ENCODE results near the gene DHDH. TPM values are rescaled to one million over a fixed set of nuclear protein-coding genes. Genes with fewer than 3 reads are reported as not detected.
"Not testable (repeated sequence)": the region's sequence is repeated elsewhere in the genome, so short reads cannot be mapped to it uniquely, and the experiment has no call there.

DHDH gene
- total and polyA plus RNA-seq, 5 experiments from 2014 or later: 0.67 to 2.4 (median 2.0) TPM

DNA sequence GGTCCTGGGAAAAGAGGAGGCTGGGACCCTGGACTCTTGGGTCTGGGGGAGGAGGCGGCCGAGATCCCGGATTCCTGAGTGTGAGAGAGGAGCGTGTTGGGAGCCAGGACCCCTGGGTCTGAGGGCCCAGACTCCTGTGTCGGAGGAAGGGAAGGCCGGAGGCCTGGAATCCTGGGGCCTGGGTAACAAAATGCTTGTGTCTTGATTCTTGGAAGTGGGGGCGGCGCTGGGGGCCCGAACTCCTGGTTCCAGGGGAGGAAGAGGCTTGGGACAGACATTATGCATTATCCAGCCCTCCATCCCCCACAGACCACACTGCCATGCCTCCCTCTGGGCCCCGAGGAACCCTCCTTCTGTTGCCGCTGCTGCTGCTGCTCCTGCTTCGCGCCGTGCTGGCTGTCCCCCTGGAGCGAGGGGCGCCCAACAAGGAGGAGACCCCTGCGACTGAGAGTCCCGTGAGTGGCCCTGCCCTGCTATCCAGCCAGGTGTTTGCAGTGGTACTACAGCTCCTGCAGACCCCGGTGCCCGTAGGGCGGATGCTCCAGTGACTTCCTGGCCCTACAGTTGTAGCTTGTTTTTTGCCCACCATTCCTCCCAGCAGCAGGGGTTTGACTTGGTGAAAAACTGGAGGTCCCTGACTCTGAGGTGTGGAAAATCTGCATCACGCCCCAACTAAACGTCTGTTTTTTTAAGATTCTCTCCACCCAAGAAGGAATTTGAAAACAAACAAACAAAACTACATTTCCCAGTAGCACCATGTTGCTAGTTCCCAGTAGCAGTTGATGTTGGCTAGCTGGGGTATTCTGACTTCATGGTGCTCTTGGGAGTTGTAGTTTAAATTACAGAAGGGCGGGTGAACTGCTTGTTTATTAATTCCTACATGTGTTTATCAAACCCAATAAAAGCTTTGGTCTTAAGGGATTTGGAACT lies 32.8 kb upstream of the DHDH start:
- ATAC-seq (peak; percentile 10 to 29), DNase-seq (peak in 3 of 10 donors; percentile 34 to 51 (median 43))
- Mint-ChIP-seq H3K27ac (peak overlapping the region; percentile 89 to 98 (median 96)), H3K27me3 (no peaks in the 10 kb centered on the region), H3K4me1 (peaks cover 12 to 45% (median 40%) of the 10 kb centered on the region in 4 donors), H3K9me3 (no peaks in the 10 kb centered on the region), H3K36me3 (peaks cover 0 to 23% (median 6%) of the 10 kb centered on the region in 3 donors), H3K4me3 (peak overlapping the region; percentile 92 to 99 (median 97))
- POLR2A ChIA-PET: interaction anchor here (0.6 to 3.4 kb wide), 17 partner anchors 14 to 1485 kb away, joined by 3 to 28 read pairs (median 4); partner anchors contain the start of genes BAX, DHDH, FTL and GYS1

GRCh38 chr19:48902291-48902690 lies 31.2 kb upstream of the DHDH start:
- not testable (repeated sequence) for DNase-seq, H3K27me3 Mint-ChIP-seq, H3K9me3 Mint-ChIP-seq, ATAC-seq
- Mint-ChIP-seq H3K4me3 (peak overlapping the region in 5 of 10 donors; percentile 3 to 56 (median 18)), H3K36me3 (peaks cover 0 to 35% (median 11%) of the 10 kb centered on the region in 3 donors), H3K4me1 (peaks cover 12 to 36% (median 31%) of the 10 kb centered on the region in 4 donors), H3K27ac (peak overlapping the region in 3 of 10 donors; percentile 36 to 70 (median 58))
- POLR2A ChIA-PET: interaction anchor here (0.6 to 3.4 kb wide), 2 partner anchors 14 to 63 kb away, joined by 3 to 28 read pairs; partner anchors contain the start of gene FTL

DNA sequence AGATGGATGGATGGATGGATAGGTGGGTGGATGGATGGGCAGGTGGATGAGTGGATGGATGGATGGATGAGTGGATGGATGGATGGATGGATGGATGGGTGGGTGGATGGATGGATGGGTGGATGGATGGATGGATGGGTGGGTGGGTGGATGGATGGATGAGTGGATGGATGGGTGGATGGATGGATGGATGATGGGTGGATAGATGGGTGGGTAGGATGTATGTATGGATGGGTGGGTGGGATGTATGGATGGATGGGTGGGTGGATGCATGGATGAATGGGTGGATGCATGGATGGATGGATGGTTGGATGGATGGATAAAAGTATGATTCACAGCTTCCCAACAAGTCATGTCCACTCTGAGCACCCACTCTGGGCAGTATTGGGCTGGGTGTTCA lies 29.7 kb upstream of the DHDH start:
- H3K4me1 Mint-ChIP-seq: peaks cover 12 to 38% (median 31%) of the 10 kb centered on the region in 4 donors
- not testable (repeated sequence) for H3K4me3 Mint-ChIP-seq, H3K27ac Mint-ChIP-seq, H3K27me3 Mint-ChIP-seq, H3K9me3 Mint-ChIP-seq, DNase-seq, ATAC-seq
- peaks cover 0 to 50% (median 14%) of the 10 kb centered on the region in 3 donors for H3K36me3 Mint-ChIP-seq
- POLR2A ChIA-PET: interaction anchor here (0.7 to 1.4 kb wide), 2 partner anchors 16 to 97 kb away, joined by 3 read pairs; no protein-coding TSS in a partner anchor

DNA sequence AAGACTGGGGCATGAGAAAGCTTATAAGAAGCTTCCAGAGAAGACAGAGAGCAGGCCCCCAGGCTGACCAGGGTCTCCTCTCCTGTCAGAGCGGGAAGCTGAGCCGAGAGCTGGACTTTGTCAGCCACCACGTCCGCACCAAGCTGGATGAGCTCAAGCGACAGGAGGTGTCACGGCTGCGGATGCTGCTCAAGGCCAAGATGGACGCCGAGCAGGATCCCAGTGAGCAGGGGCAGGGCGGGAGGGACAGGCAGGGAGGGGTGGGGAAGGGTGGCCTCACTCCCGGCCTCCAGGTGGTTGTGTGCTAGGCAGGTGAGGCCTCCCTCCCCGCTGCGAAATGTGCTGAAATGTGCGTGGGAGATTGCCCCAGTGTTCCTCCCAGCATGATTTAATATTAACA lies 27.8 kb upstream of the DHDH start:
- no peak for DNase-seq
- H3K36me3 Mint-ChIP-seq: peaks cover 0 to 64% (median 16%) of the 10 kb centered on the region in 3 donors
- POLR2A ChIA-PET: no interaction called here

DNA sequence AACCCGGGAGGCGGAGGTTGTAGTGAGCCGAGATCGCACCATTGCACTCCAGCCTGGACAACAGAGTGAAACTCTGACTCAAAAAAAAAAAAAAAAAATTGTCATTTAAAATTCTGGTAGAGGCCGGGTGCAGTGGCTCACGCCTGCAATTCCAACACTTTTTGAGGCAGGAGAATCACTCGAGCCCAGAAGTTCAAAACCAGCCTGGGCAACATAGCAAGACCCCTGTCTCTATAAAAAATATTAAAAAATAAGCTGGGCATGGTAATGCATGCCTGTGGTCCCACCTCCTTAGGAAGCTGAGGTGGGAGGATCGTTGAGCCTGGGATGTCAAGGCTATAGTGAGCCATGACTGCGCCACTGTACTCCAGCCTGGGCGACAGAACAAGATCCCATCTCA lies 27.2 kb upstream of the DHDH start:
- ATAC-seq (no peak), DNase-seq (no peak)
- Mint-ChIP-seq H3K36me3 (peaks cover 0 to 70% (median 21%) of the 10 kb centered on the region in 3 donors), H3K9me3 (no peaks in the 10 kb centered on the region), H3K27ac (no peak overlapping the region), H3K27me3 (no peaks in the 10 kb centered on the region), H3K4me1 (peaks cover 3 to 22% (median 14%) of the 10 kb centered on the region in 4 donors), H3K4me3 (no peak overlapping the region)
- POLR2A ChIA-PET: interaction anchor here (0.7 kb wide), 1 partner anchor 64 kb away, joined by 4 read pairs; no protein-coding TSS in a partner anchor

More for the DNA sequence above, 27.8 kb upstream of the DHDH start:
- no peak overlapping the region for H3K4me3 Mint-ChIP-seq
- no peak for ATAC-seq
- no peaks in the 10 kb centered on the region for H3K9me3 Mint-ChIP-seq
- H3K4me1 Mint-ChIP-seq: peaks cover 8 to 28% (median 21%) of the 10 kb centered on the region in 4 donors
- H3K27me3 Mint-ChIP-seq: no peaks in the 10 kb centered on the region
- peak overlapping the region in 2 of 10 donors; percentile 56 to 67 for H3K27ac Mint-ChIP-seq

DNA sequence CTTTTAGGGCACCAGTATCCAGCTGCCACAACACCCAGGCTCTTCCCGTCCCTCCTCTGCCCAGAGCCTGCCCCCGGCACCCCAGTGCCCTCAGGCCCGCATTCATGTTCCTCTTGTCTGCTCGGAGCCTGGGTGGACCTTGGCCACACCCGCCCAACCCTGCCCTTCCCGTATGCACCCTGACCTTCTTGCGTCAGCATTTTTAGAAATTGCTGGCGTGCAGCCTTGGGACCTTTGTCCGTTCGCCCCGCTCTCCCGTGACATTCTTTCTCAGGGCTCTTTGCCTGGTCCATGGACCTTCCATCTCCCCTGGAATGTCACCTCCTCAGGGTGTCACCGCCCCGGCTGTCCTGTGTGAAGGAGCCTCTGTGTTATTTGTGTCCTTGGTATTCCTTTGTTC lies 25.8 kb upstream of the DHDH start:
- H3K9me3 Mint-ChIP-seq: no peaks in the 10 kb centered on the region
- no peak overlapping the region for H3K27ac Mint-ChIP-seq
- H3K27me3 Mint-ChIP-seq: no peaks in the 10 kb centered on the region
- POLR2A ChIA-PET: interaction anchor here (0.7 kb wide), 1 partner anchor 54 kb away, joined by 3 read pairs; no protein-coding TSS in a partner anchor
- no peak for DNase-seq
- H3K36me3 Mint-ChIP-seq: peaks cover 0 to 77% (median 27%) of the 10 kb centered on the region in 3 donors
- no peak for ATAC-seq
- peaks cover 0 to 9% (median 1%) of the 10 kb centered on the region in 4 donors for H3K4me1 Mint-ChIP-seq
- peak overlapping the region in 1 of 10 donors; percentile 26 for H3K4me3 Mint-ChIP-seq

- POLR2A ChIA-PET, ATAC-seq, H3K27ac Mint-ChIP-seq, H3K4me3 Mint-ChIP-seq, H3K9me3 Mint-ChIP-seq, H3K4me1 Mint-ChIP-seq, DNase-seq, H3K27me3 Mint-ChIP-seq: not testable (repeated sequence)
- H3K36me3 Mint-ChIP-seq: peaks cover 0 to 85% (median 34%) of the 10 kb centered on the region in 3 donors
Measured at GRCh38 chr19:48909424-48910077, 23.9 kb upstream of the DHDH start.

GRCh38 chr19:48910803-48911202 lies 22.7 kb upstream of the DHDH start:
- ATAC-seq: no peak
- peak overlapping the region in 1 of 10 donors; percentile 7 for H3K27ac Mint-ChIP-seq
- peaks cover under 1 to 81% (median 28%) of the 10 kb centered on the region in 3 donors for H3K36me3 Mint-ChIP-seq
- peaks cover 0 to 6% (median under 1%) of the 10 kb centered on the region in 4 donors for H3K4me1 Mint-ChIP-seq
- no peak for DNase-seq
- H3K27me3 Mint-ChIP-seq: no peaks in the 10 kb centered on the region
- POLR2A ChIA-PET: interaction anchor here (0.6 kb wide), 2 partner anchors 32 to 100 kb away, joined by 3 to 4 read pairs; no protein-coding TSS in a partner anchor
- no peaks in the 10 kb centered on the region for H3K9me3 Mint-ChIP-seq
- H3K4me3 Mint-ChIP-seq: no peak overlapping the region

DNA sequence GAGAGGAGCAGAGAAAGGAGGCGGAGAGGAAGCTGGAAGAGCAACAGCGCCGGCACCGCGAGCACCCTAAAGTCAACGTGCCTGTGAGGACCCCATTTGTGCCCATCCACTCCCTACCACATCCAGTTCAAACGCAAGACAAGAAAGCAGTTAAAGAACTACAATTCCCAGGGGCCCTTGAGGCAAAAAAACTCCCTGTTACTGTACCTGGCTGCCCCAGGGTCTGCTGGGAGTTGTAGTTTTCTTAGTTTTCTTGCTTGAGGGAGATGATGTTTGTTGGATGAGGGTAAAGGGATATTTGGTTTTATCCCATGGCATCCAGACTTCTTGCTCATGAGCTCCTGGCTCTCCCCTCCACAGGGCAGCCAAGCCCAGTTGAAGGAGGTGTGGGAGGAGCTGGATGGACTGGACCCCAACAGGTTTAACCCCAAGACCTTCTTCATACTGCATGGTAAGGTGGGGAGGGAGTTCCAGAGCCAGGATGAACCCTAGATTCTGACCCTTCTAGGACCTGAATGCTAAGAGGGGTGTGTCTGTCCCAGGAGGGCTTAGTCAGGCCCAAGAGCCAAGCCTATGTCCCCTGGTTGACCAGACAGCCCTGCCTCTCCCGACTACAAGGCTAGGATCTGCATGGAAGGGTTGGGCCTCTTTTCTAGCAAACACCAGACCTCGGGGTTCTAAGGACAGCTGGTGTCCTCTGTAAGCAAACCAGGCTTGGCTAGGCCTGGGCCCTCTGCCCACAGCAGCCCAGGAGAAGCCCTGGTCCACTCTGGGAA lies 20.2 kb upstream of the DHDH start:
- Mint-ChIP-seq H3K4me3 (no peak overlapping the region), H3K9me3 (no peaks in the 10 kb centered on the region), H3K36me3 (peaks cover 4 to 77% (median 20%) of the 10 kb centered on the region in 3 donors), H3K27me3 (no peaks in the 10 kb centered on the region), H3K27ac (peak overlapping the region in 2 of 10 donors; percentile 31 to 52), H3K4me1 (peaks cover 0 to 3% (median 3%) of the 10 kb centered on the region in 4 donors)
- POLR2A ChIA-PET: interaction anchor here (0.7 kb wide), 1 partner anchor 20 kb away, joined by 5 read pairs; no protein-coding TSS in a partner anchor
- ATAC-seq: peak; percentile 50 to 69
- peak in 5 of 10 donors; percentile 21 to 44 (median 31) for DNase-seq

- Mint-ChIP-seq H3K4me3 (no peak overlapping the region), H3K9me3 (no peaks in the 10 kb centered on the region), H3K27me3 (no peaks in the 10 kb centered on the region), H3K36me3 (peaks cover 4 to 75% (median 20%) of the 10 kb centered on the region in 3 donors), H3K27ac (peak overlapping the region in 3 of 10 donors; percentile 12 to 72 (median 63)), H3K4me1 (peaks cover 0 to 3% (median 3%) of the 10 kb centered on the region in 4 donors)
- POLR2A ChIA-PET: no interaction called here
- ATAC-seq: no peak
- no peak for DNase-seq
Measured at GRCh38 chr19:48914181-48914580, 19.3 kb upstream of the DHDH start.

DNA sequence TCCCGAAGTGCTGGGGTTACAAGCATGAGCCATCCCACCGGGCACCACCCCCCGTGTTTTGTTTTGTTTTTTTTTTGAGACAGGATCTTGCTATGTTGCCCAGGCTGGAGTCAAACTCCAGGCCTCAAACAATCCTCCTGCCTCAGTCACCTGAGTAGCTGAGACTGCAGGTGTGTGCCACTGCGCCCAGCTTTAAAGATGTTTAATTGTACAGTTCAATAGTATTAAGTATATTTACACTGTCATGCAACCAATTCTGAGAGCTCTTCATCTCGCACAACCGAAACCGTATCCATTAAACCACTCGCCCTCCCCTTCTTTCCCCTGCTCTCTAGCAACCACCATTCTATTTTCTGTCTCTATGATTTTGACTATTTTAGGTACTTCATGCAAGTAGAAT lies 17.7 kb upstream of the DHDH start:
- peaks cover 0 to 3% (median 3%) of the 10 kb centered on the region in 4 donors for H3K4me1 Mint-ChIP-seq
- DNase-seq (no peak), ATAC-seq (no peak)
- H3K27ac Mint-ChIP-seq: peak overlapping the region in 2 of 10 donors; percentile 3 to 9
- no peaks in the 10 kb centered on the region for H3K27me3 Mint-ChIP-seq
- H3K9me3 Mint-ChIP-seq: no peaks in the 10 kb centered on the region
- peaks cover 4 to 66% (median 17%) of the 10 kb centered on the region in 3 donors for H3K36me3 Mint-ChIP-seq
- POLR2A ChIA-PET: interaction anchor here (1.8 kb wide), 1 partner anchor 15 kb away, joined by 7 read pairs; no protein-coding TSS in a partner anchor
- no peak overlapping the region for H3K4me3 Mint-ChIP-seq

All from naive thymus-derived CD8-positive, alpha-beta T cell (primary cell).